ENCODE results near the gene NR3C1.

NR3C1 gene

DNA sequence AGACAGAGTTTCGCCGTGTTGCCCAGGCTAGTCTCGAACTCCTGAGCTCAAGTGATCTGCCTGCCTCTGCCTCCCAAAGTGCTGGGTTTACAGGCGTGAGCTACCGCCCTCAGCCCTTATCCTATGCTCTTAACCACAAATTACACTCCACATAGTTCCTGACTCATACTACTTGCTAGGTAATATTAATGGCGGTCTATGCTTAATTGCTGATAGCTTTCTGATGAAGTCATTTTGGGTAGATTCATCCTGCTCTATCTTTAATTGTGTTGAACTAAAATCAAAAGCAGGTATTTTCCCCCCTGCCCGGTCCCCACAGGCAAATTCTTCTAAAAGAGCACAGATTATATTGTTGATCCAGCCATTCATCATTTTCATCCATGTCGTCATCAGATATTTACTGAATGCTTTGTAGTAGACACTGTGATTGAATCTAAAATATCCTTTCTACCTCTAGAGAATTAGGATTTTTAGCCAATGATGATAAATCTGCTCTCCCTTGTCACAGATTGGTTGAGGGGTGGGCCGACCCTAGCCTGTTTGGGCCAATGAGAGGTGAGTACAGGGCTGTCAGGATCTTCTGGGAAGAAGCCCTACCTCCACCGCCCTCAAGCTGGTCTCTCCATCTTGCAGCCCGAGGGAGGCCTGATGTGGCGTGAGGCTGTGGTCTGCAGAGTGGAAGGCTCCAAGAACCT lies 144.8 kb downstream of the NR3C1 start:
- no peak for DNase-seq (ENCODE audit: low read depth)

DNA sequence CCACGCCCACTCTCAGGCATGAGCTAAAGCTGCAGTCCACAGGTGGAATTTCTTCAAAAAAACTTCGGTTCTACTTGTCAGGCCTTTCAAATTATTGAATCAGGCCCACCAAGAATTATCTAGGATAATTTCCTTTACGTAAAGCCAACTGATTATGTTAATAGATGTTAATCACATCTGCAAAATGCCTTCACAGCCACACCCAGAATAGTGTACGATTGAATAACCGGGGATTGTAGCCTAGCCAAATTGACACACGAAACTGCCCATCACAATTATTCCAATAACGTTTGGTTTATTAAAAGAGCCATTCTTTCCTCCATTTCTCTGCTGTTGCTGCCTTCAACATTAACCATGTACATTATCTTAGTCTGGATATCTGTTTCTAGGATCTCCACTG lies 148.7 kb downstream of the NR3C1 start:
- DNase-seq (ENCODE audit: low read depth): no peak

DNA sequence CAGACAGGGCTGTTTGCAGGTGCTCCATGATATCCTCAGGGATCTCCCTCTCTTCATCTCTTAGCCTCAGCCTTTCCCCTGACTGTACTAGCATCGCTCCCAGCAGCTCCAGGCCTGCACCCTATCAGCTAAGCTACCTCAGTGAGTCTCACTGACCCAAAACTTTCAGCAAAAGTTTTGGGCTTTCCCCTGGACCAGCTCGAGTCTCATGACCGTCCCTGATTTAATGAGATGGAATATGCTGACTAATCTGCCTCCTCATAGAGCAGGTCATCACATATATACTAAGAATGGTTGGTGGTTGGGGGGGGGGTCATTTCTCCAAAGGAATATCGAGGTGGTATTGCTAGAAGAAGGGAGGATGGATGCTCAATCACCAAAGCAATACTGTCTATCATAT lies 151.5 kb downstream of the NR3C1 start:
- no peak for DNase-seq (ENCODE audit: low read depth)

DNA sequence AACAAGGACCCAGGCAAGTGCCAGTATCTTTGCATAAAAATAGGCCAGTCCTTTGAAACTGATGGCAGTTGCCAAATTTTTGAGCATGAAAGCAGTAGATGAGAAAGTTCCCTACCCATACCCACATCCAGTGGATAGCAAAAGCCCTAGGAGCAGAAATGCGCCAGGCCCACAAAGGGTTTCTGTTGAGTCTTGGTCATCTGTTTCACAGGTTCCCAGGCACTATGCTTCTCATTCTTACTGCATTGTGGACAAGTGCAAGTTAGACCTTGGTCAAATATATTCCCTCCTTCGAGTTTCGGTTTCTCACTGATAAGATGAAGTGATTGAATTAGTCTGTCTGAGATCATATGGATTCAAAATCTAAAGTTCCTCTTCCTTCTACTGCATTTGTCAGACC lies 152.3 kb downstream of the NR3C1 start:
- DNase-seq (ENCODE audit: low read depth): no peak

DNA sequence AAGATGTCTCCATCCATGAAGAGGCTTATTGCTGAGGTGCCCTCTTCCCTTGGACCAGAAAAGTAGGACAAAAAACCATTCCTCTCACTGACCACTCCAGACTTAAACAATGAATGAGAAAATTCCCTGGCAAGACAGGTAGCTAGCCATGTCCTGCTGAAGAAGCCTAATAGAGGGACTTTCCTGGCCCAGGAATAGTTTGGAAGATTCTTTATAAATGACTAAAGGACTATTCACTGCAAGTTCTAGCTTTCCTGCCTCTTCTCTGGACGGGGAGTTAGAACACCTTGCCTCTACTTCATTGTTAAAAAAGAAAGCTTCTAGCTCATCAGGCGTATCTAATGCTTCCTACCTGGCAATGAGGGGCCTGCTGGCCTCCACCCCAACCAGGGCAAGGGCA lies 153.6 kb downstream of the NR3C1 start:
- DNase-seq (ENCODE audit: low read depth): no peak

DNA sequence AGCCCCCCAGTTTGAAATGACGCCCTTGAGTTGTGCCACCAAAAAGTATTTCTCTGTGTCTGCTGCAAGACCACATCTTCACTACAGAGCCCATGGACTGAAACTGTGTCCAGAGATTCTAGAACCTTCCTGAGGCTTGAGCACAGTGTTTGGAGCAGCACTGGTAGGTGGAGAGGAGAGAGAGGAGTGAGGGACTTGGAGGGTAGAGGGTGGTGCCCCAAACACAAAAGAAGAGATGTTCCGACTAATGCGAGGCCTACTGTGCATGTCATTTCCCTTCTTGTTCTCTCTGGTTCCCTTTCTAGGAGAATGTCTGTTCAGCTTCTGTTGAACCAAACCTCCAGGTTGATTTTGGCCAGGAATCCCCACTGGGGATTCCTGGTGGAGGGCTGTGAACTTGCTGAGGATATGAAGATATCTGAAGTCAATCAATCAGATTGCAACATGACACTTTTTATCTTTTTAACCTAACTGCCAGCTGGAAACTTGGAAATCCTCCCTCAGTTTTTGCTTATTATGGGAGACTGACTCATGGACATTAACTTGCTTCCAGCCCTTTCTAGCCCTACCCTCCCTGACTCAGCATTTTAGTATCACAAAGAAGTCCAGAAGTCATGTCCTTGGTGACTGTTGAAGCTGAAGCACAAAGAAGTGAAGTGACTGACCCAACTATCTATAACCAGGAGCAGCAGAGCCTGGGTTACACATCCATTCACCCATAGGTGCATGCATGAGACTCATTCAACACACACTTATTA lies 154.5 kb downstream of the NR3C1 start:
- DNase-seq (ENCODE audit: low read depth): peak; percentile 59

DNA sequence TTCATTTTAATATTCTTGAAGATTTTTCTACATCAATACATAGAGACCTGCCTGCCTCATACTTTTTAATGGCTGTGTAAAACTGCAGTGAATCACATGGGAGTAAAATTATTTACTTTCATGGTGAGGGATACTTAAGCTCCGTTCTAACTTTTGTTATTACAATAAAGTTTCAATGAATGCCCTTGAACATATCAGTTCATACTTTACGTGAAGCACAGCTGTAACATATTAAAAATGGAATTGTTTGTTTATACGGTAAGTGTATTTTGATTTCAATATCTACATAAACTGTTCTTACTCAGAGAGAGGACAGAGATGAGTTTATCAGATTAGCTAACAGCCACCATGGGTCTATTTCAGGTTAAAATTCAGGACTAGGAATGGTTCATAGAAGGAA lies 155.1 kb downstream of the NR3C1 start:
- no peak for DNase-seq (ENCODE audit: low read depth)

DNA sequence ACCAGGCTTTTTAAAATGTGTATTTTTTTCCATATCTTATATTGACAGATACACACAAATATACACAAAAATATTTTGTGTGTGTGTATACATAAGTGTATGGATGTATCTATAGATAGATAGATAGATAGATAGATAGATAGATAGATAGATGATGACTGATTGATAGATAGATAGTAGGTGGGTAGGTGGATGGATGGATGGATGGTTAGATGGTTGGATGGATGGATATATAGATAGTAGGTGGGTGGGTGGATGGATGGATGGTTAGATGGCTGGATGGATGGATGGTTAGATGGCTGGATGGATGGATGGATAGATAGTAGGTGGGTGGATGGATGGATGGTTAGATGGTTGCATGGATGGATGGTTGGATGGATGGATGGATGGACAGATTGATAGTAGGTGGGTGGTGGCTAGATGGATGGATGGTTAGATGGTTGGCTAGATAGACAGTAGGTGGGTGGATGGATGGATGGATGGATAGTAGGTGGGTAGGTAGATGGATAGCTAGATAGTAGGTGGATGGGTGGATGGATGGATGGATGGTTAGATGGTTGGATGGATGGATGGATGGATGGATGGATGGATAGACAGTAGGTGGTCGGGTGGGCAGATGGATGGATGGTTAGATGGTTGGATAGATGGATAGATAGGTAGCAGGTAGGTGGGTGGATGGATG lies 156.2 kb downstream of the NR3C1 start:
- no peak for DNase-seq (ENCODE audit: low read depth)

DNA sequence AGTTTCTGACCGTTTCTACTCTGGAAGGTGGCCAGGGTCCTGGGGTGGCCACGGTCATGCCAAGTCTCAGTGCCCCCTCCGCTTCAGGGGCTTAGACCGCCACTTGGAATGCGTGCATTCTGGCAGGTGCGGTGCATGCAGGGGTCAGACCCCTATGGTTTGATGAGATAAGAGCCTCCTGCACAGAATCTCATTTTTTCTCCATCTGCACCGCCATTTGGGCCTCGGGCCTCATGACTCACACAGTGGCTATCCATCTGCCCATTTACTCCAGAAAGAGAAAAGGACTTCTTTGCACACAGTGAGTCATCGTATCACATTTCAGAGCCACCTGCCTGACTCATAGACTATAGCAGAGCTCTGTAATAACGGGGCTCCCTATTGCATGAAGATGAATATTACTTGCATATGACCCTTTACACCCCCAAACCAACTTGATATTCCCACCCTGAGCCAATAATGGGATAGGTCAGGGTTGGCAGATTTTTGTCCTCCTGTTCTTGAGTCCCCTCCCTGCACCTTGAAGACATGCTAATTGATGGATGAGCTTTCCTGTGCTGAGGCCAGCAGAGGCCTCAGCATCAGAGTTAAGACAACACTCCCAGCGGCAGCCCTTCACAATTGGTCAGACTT lies 157.4 kb downstream of the NR3C1 start:
- peak; percentile 88 for DNase-seq (ENCODE audit: low read depth)

DNA sequence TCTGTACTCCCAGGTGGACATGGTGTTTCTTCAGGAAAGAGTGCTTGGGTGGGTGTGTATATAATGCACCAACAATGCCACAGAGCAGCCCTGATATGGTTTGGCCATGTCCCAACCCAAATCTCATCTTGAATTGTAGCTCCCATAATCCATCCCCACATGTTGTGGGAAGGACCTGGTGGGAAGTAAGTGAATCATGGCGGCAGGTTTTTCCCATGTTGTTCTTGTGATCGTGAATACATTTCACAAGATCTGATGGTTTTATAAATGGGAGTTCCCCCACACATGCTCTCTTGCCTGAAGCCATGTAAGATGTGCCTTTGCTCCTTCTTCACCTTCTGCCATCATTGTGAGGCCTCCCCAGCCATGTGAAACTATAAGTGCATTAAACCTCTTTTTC lies 158.5 kb downstream of the NR3C1 start:
- DNase-seq (ENCODE audit: low read depth): no peak

DNA sequence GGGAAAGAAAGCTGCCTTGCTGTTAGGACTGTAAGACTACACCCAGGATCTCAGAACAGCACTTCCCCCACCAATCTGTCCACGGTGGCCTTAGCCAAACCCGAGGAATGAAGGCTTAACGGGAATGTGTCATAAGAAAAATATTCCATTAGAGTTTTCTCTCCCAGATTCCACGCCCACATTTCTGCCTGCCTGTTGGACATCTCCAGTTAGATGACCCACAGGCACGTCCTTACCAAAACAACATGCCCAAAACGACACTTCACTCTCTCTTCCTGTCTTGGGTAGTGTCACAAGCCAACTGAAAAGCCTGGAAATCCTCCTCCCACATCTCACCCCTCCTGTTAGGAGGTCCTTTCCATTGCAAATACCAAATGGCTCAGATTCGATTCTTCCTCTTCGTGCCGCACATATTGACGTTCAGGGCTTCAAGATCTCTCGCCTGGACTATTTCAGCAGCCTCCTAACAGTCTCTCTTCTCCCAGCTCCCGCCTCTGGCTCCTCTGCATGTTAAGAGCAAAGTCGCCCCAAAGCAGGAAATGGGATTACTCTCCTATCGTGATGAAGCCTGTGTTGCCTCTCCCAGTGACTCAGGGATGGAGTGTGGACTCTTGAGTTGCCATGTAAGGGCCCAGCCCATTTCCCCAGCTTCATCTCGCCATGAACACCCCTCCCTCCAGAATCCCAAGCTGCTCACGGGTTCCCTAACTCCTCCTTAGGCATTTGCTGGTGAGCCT lies 159.3 kb downstream of the NR3C1 start:
- peak; percentile 91 for DNase-seq (ENCODE audit: low read depth)

DNA sequence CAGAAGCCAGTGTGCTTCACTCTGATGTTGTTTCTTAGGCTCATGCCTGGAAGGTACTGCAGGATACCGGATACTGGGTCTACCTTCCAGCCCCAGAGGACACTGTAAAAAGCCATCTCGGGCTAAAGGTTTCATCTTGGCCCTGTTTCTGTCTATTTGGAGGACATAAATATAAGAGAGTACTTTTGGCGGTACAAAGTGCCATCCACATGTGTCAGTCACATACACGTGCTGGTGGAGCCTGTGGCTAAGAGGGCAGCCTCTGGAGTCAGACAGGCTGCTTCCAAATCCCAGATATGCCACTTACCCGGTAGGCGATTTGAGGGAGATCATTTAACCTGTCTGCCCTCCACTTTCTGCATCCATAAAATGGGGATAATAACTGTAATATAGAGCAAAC lies 160.4 kb downstream of the NR3C1 start:
- DNase-seq (ENCODE audit: low read depth): no peak

DNA sequence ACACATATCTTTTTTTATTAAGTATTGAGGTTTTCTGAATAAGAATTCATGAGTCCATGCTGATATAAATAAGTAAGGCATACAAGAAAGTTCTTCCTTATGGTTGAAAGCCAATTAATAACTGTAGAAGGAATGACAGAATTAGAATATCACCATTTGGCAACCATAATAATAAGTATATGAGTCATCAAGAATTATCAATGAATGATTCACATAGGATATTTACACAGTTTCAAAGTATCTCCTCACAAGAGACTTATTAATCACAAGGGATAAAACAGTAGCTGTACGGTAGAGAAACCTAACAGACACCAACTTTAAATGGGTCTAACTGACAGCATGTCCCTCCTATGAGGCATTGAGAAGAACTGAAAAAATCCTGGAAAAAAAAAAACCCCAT lies 161.6 kb downstream of the NR3C1 start:
- no peak for DNase-seq (ENCODE audit: low read depth)

DNA sequence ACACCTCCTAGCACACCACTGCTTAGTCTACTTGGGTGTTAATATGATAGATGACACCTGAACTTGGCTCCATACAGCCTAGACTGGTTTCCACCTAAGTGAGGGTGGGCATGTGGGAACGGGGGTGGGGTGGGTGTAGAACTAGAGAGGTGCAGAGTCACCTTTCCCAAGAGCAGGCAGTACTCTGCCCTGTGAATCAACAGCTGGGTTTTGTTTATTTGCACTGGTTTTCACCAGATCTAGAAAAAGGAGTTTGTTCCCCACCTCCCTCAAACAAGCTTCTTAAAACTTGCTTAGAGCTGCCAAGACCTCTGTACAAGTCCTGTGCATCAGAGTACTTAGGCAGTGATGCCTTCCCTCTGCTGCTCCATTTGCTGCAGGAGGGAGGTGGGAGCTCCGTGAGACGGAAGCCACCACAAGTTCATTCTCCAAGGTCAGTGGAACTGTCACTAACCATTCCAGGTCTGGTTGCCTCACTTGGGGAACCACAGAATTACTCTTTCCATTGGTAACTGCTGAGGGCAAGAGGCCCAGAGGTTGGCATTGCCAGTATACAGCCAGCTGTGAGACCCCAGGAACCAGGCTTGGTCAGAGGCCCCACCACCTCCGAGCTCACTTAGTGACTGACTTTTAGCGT lies 163.5 kb downstream of the NR3C1 start:
- DNase-seq (ENCODE audit: low read depth): no peak

DNA sequence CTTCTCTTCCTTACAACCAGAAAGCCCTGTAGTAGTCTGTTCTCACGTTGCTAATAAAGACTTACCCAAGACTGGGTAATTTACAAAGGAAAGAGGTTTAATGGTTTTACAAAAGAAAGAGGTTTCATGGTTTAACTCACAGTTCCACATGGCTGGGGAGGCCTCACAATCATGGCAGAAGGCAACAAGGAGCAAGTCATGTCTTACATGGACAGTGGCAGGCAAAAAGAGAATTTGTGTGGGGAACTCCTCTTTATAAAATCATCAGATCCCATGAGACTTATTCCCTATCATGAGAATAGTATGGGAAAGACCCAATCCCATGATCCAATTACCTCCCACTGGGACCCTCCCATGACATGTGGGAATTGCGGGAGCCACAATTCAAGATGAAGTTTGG lies 164.9 kb downstream of the NR3C1 start:
- no peak for DNase-seq (ENCODE audit: low read depth)

DNA sequence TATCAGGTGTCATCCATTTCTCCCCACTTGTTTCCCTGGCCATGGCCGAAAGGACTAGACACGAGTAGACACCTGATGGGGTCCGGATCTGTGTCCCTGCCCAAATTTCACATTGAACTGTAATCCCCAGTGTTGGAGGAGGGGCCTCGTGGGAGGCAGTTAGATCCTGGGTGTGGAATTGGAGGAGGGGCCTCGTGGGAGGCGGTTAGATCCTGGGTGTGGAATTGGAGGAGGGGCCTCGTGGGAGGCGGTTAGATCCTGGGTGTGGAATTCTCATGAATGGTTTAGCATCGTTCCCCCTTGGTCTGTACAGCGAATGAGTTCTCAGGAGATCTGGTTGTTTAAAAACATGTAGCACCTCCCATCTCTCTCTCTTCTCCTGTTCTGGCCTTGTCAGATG lies 165.8 kb downstream of the NR3C1 start:
- DNase-seq (ENCODE audit: low read depth): no peak

DNA sequence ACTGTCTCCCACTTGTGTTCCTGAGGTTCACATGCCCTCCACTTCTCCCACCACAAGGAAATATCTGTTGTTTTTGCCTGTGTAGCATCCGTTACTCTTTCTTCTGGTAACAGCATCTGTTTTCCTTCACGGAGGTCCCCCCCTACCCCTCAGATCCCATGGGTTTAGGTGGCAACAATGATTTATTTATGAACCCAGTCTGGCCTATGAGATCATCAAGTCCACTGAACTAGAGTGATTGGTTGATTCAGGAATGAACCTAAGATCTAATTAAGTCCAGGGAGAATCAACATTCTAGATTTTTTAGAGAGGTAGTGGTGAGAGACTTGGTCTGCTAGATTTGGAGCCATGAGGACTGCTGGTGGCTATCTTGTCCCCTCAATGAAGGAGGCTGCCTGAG lies 166.8 kb downstream of the NR3C1 start:
- no peak for DNase-seq (ENCODE audit: low read depth)

DNA sequence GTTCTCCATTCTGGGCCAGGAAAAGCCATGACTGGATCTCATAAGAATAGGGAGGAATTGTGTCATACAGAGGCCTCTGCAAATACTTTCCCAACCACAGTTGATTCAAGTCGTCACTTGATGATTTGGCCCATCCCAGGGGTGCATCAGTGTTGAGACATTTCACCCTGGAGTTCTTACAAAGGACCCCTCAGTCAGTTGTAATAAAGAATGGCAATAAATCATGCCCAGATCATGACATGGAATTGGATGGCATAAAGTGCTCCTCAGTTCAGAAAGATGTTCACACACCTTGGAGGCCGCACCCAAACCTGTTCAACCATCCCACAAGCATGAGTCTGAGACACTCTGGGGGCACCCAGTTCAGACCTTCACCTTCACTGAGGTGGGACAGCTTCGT lies 168.1 kb downstream of the NR3C1 start:
- no peak for DNase-seq (ENCODE audit: low read depth)

DNA sequence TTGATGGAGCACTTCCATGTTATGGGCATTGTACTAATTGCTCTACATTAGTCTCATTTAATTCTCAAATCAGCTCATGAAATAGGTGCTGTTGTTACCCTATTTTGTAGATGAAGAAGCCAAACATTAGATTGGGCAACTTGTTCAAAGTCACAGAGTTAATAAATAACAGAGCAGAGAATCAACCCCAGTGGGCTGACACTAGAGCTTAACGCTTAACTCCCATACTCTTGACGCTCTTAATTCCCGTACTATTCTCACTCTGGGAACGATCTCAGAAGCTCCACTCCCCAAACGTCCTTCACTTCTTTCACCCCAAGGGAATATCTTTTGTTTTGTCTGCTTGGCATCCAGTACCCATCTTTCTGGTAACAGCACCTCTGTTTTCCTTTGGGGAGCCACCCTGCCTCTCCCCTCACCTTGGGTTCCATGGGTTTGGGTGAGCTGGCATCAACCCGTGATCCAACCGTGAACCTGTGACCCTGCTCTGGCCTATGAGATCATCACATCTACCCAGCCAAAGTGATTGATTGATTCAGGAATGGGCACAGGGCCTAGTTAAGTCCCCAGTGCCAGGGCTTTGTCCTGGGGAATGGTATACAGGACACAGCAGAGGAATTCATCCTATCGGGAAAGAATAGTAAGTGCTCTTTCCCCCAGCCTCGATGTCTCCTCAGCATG lies 169.2 kb downstream of the NR3C1 start:
- DNase-seq (ENCODE audit: low read depth): no peak

DNA sequence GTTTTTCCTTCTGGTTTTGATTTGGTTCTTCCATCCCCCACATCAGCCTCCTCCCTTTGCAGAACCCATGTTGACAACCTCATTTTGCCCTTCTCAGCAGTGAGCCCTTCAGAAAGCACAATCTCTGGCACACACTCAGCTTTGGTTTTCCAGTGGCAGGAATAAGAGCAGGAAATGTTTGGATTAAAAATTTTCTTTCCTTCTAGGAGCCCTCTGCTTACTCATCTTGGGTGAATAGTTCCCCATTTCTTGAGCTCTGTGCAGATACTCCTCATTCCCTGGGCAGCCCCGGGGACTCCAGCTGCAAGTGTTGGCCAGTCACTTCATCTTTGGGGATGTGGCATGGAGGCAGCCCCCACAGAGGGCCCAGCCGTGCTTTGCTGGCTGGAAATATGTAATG lies 170.5 kb downstream of the NR3C1 start:
- DNase-seq (ENCODE audit: low read depth): no peak

Measured in fibroblast of the conjunctiva (primary cell).